CD14-positive monocyte (primary cell): ENCODE measurements around the gene SH3RF3. TPM values are rescaled to one million over a fixed set of nuclear protein-coding genes. Genes with fewer than 3 reads are reported as not detected.
A peak's percentile ranks its signal among the peaks of the same experiment; 100 is the strongest.

Source experiments
- DNase-seq, 3 donors: peaks; one replicate each; pipeline ENCODE4 v3.0.0-alpha.2; 2011 to 2022
- H2AFZ ChIP-seq: 2 replicates; pipeline ENCODE4 v1.6.0; 2012; ENCODE audit warnings: mild to moderate bottlenecking, low read depth, low read length, inconsistent platforms; ENCODE audit not compliant: insufficient read depth, poor library complexity, severe bottlenecking
- H3K27ac ChIP-seq, 2 donors: 1 replicate in 1 of 2; 2 replicates in 1 of 2; pipeline ENCODE4 v1.5.1; 2012 to 2013; ENCODE audit warnings: low read length in 2 of 2, control low read depth in 1 of 2, inconsistent platforms in 1 of 2, low read depth in 1 of 2, mild to moderate bottlenecking in 1 of 2
- H3K27me3 ChIP-seq, 2 donors: one replicate each; pipeline versions ENCODE4 v1.6.0 to v1.6.1; 2011 to 2013; ENCODE audit warnings: low read length in 2 of 2; ENCODE audit not compliant: control insufficient read depth in 2 of 2, insufficient read depth in 2 of 2
- H3K36me3 ChIP-seq, 2 donors: replicated peaks in 1 of 2; 1 replicate in 1 of 2; 2 replicates in 1 of 2; pipeline versions ENCODE4 v1.5.1 to v1.6.1; 2012 to 2013; ENCODE audit warnings: low read length in 2 of 2, control low read depth in 1 of 2, inconsistent platforms in 1 of 2, mild to moderate bottlenecking in 1 of 2; ENCODE audit not compliant: insufficient read depth in 2 of 2, control insufficient read depth in 1 of 2
- H3K4me1 ChIP-seq, 2 donors: 1 replicate in 1 of 2; 2 replicates in 1 of 2; pipeline versions ENCODE4 v1.5.1 to v1.6.1; 2012 to 2013; ENCODE audit warnings: low read length in 2 of 2, control low read depth in 1 of 2, inconsistent platforms in 1 of 2, mild to moderate bottlenecking in 1 of 2, moderate library complexity in 1 of 2; ENCODE audit not compliant: insufficient read depth in 2 of 2, control insufficient read depth in 1 of 2
- H3K4me2 ChIP-seq: replicated peaks from 2 replicates; pipeline ENCODE3; 2012; ENCODE audit warnings: low read length, moderate library complexity, mild to moderate bottlenecking; ENCODE audit not compliant: poor library complexity, severe bottlenecking; ENCODE audit errors: extremely low read depth
- H3K4me3 ChIP-seq, 3 experiments: fragments of 200-600 bp in 1 of 3; sonication (generic) in 1 of 3; replicated peaks in 1 of 3; 1 replicate in 2 of 3; 2 replicates in 1 of 3; pipeline ENCODE4 v1.5.1; 2011 to 2013; ENCODE audit warnings: low read length in 3 of 3, mild to moderate bottlenecking in 3 of 3, control low read depth in 2 of 3, low read depth in 2 of 3, inconsistent platforms in 1 of 3, moderate library complexity in 1 of 3
- H3K79me2 ChIP-seq: 2 replicates; pipeline ENCODE4 v1.6.0; 2012; ENCODE audit warnings: mild to moderate bottlenecking, control low read depth, inconsistent platforms, low read length, moderate library complexity; ENCODE audit not compliant: insufficient read depth
- H3K9ac ChIP-seq: 2 replicates; pipeline ENCODE4 v1.6.0; 2017; ENCODE audit warnings: low read length, mild to moderate bottlenecking; ENCODE audit not compliant: insufficient read depth, poor library complexity, severe bottlenecking
- H3K9me3 ChIP-seq, 2 donors: replicated peaks in 1 of 2; 1 replicate in 1 of 2; 2 replicates in 1 of 2; pipeline versions ENCODE4 v1.5.1 to v1.6.1; 2012 to 2013; ENCODE audit warnings: low read length in 2 of 2, control low read depth in 1 of 2; ENCODE audit not compliant: control insufficient read depth in 1 of 2, insufficient read depth in 1 of 2
- H4K20me1 ChIP-seq: 2 replicates; pipeline ENCODE4 v1.6.0; 2012; ENCODE audit warnings: mild to moderate bottlenecking, low read length, control low read depth, moderate library complexity; ENCODE audit not compliant: insufficient read depth
- H3K27ac Mint-ChIP-seq, 7 donors: one replicate each; pipeline ENCODE4 v1.8.0; 2020; ENCODE audit warnings: mild to moderate bottlenecking in 7 of 7, mixed read lengths in 7 of 7, moderate library complexity in 6 of 7, inconsistent platforms in 2 of 7
- H3K27me3 Mint-ChIP-seq, 3 donors: one replicate each; pipeline ENCODE4 v1.8.0; 2021 to 2022; ENCODE audit warnings: low read depth in 3 of 3, mild to moderate bottlenecking in 3 of 3, mixed read lengths in 3 of 3, moderate library complexity in 3 of 3, inconsistent platforms in 1 of 3
- H3K36me3 Mint-ChIP-seq, 2 donors: one replicate each; pipeline ENCODE4 v1.8.0; 2020; ENCODE audit warnings: mixed read lengths in 2 of 2, inconsistent platforms in 1 of 2, mild to moderate bottlenecking in 1 of 2
- H3K4me1 Mint-ChIP-seq: one replicate; pipeline ENCODE4 v1.8.0; 2020; ENCODE audit warnings: mild to moderate bottlenecking, mixed read lengths
- H3K4me3 Mint-ChIP-seq, 2 donors: one replicate each; pipeline ENCODE4 v1.8.0; 2020; ENCODE audit warnings: mild to moderate bottlenecking in 2 of 2, mixed read lengths in 2 of 2, moderate library complexity in 1 of 2
- H3K9me3 Mint-ChIP-seq, 7 donors: one replicate each; pipeline ENCODE4 v1.8.0; 2020 to 2022; ENCODE audit warnings: mixed read lengths in 7 of 7, mild to moderate bottlenecking in 6 of 7, moderate library complexity in 6 of 7, inconsistent platforms in 2 of 7
- WGBS: methylation state at CpG from one replicate; pipeline ENCODE4 v1.1.5; 2013; ENCODE audit warnings: missing lambda C conversion rate; ENCODE audit not compliant: insufficient coverage; 5-methylcytosine and 5-hydroxymethylcytosine counted together
- intact Hi-C, 2 donors: fragments of 100-400 bp; cut with micrococcal nuclease; formaldehyde crosslinking; loops; one replicate each; pipeline versions ENCODE4 v1.15.0 to v1.15.1; 2023
- polyA plus RNA-seq, 3 donors: library from polyadenylated mRNA; depleted of rRNA in 1 of 3; unstranded in 2 of 3; stranded (reverse) in 1 of 3; fragments of 300-500 nt in 2 of 3; fragments of >200 nt in 1 of 3; fragmentation: Illumina TruSeq in 2 of 3; gene quantifications; 1 replicate in 2 of 3; 2 replicates in 1 of 3; pipeline ENCODE4 v1.2.3, GENCODE V29; 2012 to 2021
- TF ChIP-seq, protein P1 (sequence below): fragments of 200-600 bp; IDR thresholded peaks from one replicate; pipeline ENCODE4 v1.8.0; 2022; ENCODE audit warnings: antibody characterized with exemption, mild to moderate bottlenecking

The SH3RF3 gene
- polyA plus RNA-seq, 3 donors: 0.25 to 0.75 (median 0.34) TPM

- Histone ChIP-seq H3K79me2 (no peaks in the 10 kb centered on the region), H3K4me3 (no peak overlapping the region), H3K27ac (no peak overlapping the region), H3K4me2 (no peak overlapping the region), H3K4me1 (no peaks in the 10 kb centered on the region), H3K27me3 (no peaks in the 10 kb centered on the region), H3K9me3 (no peaks in the 10 kb centered on the region), H4K20me1 (no peaks in the 10 kb centered on the region), H3K9ac (no peak overlapping the region), H2AFZ (no peak overlapping the region), H3K36me3 (no peaks in the 10 kb centered on the region)
- DNase-seq: no peak
- Mint-ChIP-seq H3K4me1 (no peaks in the 10 kb centered on the region), H3K4me3 (no peak overlapping the region), H3K9me3 (no peaks in the 10 kb centered on the region), H3K27me3 (no peaks in the 10 kb centered on the region), H3K27ac (peak overlapping the region in 1 of 7 donors; percentile 42), H3K36me3 (no peaks in the 10 kb centered on the region)
- intact Hi-C loops: no loop called here
- TF ChIP-seq, protein P1, sequence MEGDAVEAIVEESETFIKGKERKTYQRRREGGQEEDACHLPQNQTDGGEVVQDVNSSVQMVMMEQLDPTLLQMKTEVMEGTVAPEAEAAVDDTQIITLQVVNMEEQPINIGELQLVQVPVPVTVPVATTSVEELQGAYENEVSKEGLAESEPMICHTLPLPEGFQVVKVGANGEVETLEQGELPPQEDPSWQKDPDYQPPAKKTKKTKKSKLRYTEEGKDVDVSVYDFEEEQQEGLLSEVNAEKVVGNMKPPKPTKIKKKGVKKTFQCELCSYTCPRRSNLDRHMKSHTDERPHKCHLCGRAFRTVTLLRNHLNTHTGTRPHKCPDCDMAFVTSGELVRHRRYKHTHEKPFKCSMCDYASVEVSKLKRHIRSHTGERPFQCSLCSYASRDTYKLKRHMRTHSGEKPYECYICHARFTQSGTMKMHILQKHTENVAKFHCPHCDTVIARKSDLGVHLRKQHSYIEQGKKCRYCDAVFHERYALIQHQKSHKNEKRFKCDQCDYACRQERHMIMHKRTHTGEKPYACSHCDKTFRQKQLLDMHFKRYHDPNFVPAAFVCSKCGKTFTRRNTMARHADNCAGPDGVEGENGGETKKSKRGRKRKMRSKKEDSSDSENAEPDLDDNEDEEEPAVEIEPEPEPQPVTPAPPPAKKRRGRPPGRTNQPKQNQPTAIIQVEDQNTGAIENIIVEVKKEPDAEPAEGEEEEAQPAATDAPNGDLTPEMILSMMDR: no peak
- WGBS: 97% methylated on average over 3 of the region's 4 CpGs
These were observed 258.3 kb downstream of the SH3RF3 start for GRCh38 chr2:109387221-109387735.

DNA sequence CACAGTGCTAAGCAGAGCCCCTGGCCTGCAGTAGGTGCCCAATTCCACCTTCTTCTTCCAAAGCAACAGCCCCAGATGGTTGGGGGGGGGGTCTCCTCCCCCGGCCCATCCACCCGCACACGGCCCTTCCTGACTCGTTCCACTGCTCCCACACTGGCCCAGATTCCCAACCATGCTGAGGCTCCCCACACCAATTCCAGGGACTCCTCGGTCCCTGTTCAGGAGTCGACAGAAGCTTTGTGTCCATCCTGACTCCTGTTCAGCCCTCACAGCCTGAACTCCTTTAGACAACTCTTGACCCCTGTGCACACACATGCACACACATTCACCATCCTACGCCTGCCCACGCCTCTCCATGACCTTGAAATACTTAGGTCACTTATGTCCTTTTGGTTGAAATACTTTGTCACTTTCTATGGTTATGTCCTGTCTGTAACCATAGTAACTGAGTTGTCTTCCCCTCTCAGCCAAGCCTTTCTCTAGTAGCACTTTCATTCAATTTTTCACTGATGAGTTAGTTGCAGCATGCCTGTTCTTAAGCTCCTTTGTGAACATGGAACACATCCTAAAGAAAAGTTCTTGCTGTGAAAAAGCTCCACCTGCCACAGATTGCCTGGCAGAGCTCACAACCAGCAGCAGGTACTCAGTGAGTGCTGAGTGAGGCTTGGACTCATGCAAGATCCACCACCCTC, 258.9 kb downstream of the SH3RF3 start:
- H3K27ac Mint-ChIP-seq: no peak overlapping the region
- no peak overlapping the region for H2AFZ ChIP-seq

More for the DNA sequence above, 258.9 kb downstream of the SH3RF3 start:
- no peaks in the 10 kb centered on the region for H3K36me3 Mint-ChIP-seq
- H3K4me1 Mint-ChIP-seq: no peaks in the 10 kb centered on the region
- no peaks in the 10 kb centered on the region for H4K20me1 ChIP-seq
- H3K4me2 ChIP-seq: no peak overlapping the region
- TF ChIP-seq, protein P1: no peak
- no peaks in the 10 kb centered on the region for H3K9me3 Mint-ChIP-seq
- H3K27me3 ChIP-seq: no peaks in the 10 kb centered on the region
- intact Hi-C loops: no loop called here
- H3K4me3 Mint-ChIP-seq: no peak overlapping the region
- no peak overlapping the region for H3K9ac ChIP-seq
- 77% methylated on average over 5 of the region's 8 CpGs for WGBS
- H3K9me3 ChIP-seq: no peaks in the 10 kb centered on the region
- DNase-seq: no peak
- H3K4me1 ChIP-seq: no peaks in the 10 kb centered on the region
- no peaks in the 10 kb centered on the region for H3K79me2 ChIP-seq
- no peak overlapping the region for H3K27ac ChIP-seq
- H3K27me3 Mint-ChIP-seq: no peaks in the 10 kb centered on the region
- no peaks in the 10 kb centered on the region for H3K36me3 ChIP-seq
- H3K4me3 ChIP-seq: no peak overlapping the region
